ENCODE measurements around the gene ACSBG1. TPM values are rescaled to one million over a fixed set of nuclear protein-coding genes. Genes with fewer than 3 reads are reported as not detected.

The ACSBG1 gene
- total and polyA plus RNA-seq, 2 of the 8 experiments (the other 6 are each of a cell fraction or from before 2014, with no cell fraction given): 5.4 to 7.1 TPM

- no peak overlapping the region for H2BK15ac ChIP-seq (ENCODE audit: low read length)
- H3K4me2 ChIP-seq (ENCODE audit: insufficient read depth in 1 of 2, low read depth in 2 of 2, low read length in 2 of 2): no peak overlapping the region
- H4K20me1 ChIP-seq (replicated peaks in 1 of 2; ENCODE audit: control insufficient read depth in 1 of 2, insufficient read depth in 2 of 2, low read length in 2 of 2): no peaks in the 10 kb centered on the region
- H4K5ac ChIP-seq (ENCODE audit: insufficient read length, low read depth, low read length): no peak overlapping the region
- H2BK12ac ChIP-seq (ENCODE audit: low read depth, low read length): no peak overlapping the region
- no peak overlapping the region for H3K56ac ChIP-seq (replicated peaks; ENCODE audit: insufficient read length, low read depth, low read length)
- DNase-seq (ENCODE audit: low read depth in 1 of 2, low spot score in 2 of 2): no peak
- no peak overlapping the region for H2AFZ ChIP-seq (ENCODE audit: low read length)
- no peak overlapping the region for H3K4me3 ChIP-seq (ENCODE audit: extremely low read depth in 1 of 4, insufficient read depth in 2 of 4, low read depth in 3 of 4, low read length in 4 of 4)
- no peaks in the 10 kb centered on the region for H3K79me1 ChIP-seq (ENCODE audit: low read depth, low read length)
- H2BK120ac ChIP-seq (replicated peaks; ENCODE audit: low read depth, low read length): no peak overlapping the region
- H3K27ac ChIP-seq (ENCODE audit: low read depth, low read length): no peak overlapping the region
- no peak overlapping the region for H3K14ac ChIP-seq (ENCODE audit: insufficient read length)
- no peak overlapping the region for H3K9ac ChIP-seq (replicated peaks in 1 of 4; ENCODE audit: extremely low read depth in 1 of 4, low read depth in 3 of 4, low read length in 3 of 4)
- H3K23ac ChIP-seq (ENCODE audit: insufficient read length): no peak overlapping the region
- no peak overlapping the region for H2AK5ac ChIP-seq (ENCODE audit: low read depth, low read length)
- H3K23me2 ChIP-seq (ENCODE audit: low read depth, low read length): no peaks in the 10 kb centered on the region
- H3K36me3 ChIP-seq (ENCODE audit: control insufficient read depth in 2 of 4, insufficient read depth in 4 of 4, low read length in 3 of 4): no peaks in the 10 kb centered on the region
- H4K91ac ChIP-seq (replicated peaks; ENCODE audit: insufficient read length, low read length): no peak overlapping the region
- no peak for TF ChIP-seq EP300 (IDR thresholded peaks at IDR 0.05; ENCODE audit: borderline replicate concordance in 1 of 2, low read depth in 2 of 2, low read length in 2 of 2)
- TF ChIP-seq GABPA (IDR thresholded peaks at IDR 0.05; ENCODE audit: borderline replicate concordance, insufficient read depth, low read length): no peak
- TF ChIP-seq, protein P1, sequence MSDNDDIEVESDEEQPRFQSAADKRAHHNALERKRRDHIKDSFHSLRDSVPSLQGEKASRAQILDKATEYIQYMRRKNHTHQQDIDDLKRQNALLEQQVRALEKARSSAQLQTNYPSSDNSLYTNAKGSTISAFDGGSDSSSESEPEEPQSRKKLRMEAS (IDR thresholded peaks at IDR 0.05): no peak
- no peaks in the 10 kb centered on the region for H3K9me3 ChIP-seq (ENCODE audit: insufficient read depth in 2 of 2, low read depth in 1 of 2, low read length in 1 of 2)
- WGBS, 2 experiments (ENCODE audit: extremely low coverage in 1 of 2, insufficient coverage in 1 of 2, insufficient read length in 1 of 2, insufficient replicate concordance in 2 of 2, low coverage in 1 of 2, low lambda C conversion rate in 2 of 2, missing lambda C conversion rate in 1 of 2): 88% methylated on average over 3 of the region's 3 CpGs; no CpG with 5 or more reads in 1 of the 2 experiments
- no peaks in the 10 kb centered on the region for H3K79me2 ChIP-seq (ENCODE audit: control insufficient read depth in 1 of 2, insufficient read depth in 2 of 2, low read length in 2 of 2)
- H3K4me1 ChIP-seq (replicated peaks in 1 of 4; ENCODE audit: control insufficient read depth in 3 of 4, insufficient read depth in 4 of 4, low read length in 3 of 4): no peaks in the 10 kb centered on the region
- no peak overlapping the region for H4K8ac ChIP-seq (ENCODE audit: extremely low read depth, insufficient read depth, low read length)
- H3K18ac ChIP-seq (ENCODE audit: extremely low read depth, low read length): no peak overlapping the region
- H2BK20ac ChIP-seq (ENCODE audit: low read length): no peak overlapping the region
- POLR2A ChIA-PET (ENCODE audit: partially characterized antibody): no interaction called here
- CTCF ChIA-PET (ENCODE audit: partially characterized antibody): interaction anchor here (1.5 to 2.6 kb wide), 2 partner anchors 53 to 176 kb away, joined by 3 to 7 read pairs; no protein-coding TSS in a partner anchor
- H3K4ac ChIP-seq (replicated peaks; ENCODE audit: insufficient read length, low read depth, low read length): no peak overlapping the region
- no peak for FAIRE-seq
- H2BK5ac ChIP-seq (ENCODE audit: low read depth, low read length): no peak overlapping the region
- no peaks in the 10 kb centered on the region for H3K27me3 ChIP-seq (replicated peaks in 1 of 4; ENCODE audit: control insufficient read depth in 3 of 4, extremely low read depth in 1 of 4, insufficient read depth in 3 of 4, low read length in 3 of 4)
These were observed 92.0 kb downstream of the ACSBG1 start for GRCh38 chr15:78142332-78142731.

Measured in H1 (cell line).